ENCODE data around the gene TMCC3.

The TMCC3 gene

DNA sequence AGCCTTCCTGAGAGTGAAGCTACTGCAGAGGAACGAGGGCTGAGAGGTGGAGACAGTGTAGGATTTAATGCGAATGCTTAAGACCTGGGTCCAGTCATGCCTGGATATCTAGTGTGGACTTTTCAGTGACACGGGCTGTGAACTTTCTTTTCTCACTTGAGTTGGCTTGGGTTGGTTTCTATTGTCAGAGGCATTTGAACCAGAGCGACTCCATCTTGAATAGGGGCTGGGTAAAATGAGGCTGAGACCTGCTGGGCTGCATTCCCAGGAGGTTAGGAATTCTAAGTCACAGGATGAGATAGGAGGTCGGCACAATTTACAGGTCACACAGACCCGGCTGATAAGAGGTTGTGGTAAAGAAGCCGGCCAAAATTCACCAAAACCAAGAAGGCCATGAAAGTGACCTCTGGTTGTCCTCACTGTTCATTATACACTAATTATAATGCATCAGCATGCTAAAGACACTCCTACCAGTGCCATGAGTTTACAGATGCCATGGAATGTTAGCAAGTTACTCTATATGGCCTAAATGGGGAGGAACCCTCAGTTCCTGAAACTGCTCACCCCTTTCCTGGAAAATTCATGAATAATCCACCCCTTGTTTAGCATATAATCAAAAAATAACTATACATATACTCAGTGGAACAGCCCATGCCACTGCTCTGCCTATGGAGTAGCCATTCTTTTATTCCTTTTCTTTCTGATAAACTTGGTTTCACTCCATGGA, 34.2 kb upstream of the TMCC3 start:
- Histone ChIP-seq H3K9me3 (no peaks in the 10 kb centered on the region), H3K27me3 (no peaks in the 10 kb centered on the region), H3K36me3 (no peaks in the 10 kb centered on the region), H3K27ac (no peak overlapping the region), H3K4me1 (peaks cover 0 to 28% (median 4%) of the 10 kb centered on the region in 4 donors), H3K4me3 (no peak overlapping the region)
- intact Hi-C loops (cut with DNase I; ENCODE audit: low total_unique reads) = no loop called here
- TF ChIP-seq, protein P1, sequence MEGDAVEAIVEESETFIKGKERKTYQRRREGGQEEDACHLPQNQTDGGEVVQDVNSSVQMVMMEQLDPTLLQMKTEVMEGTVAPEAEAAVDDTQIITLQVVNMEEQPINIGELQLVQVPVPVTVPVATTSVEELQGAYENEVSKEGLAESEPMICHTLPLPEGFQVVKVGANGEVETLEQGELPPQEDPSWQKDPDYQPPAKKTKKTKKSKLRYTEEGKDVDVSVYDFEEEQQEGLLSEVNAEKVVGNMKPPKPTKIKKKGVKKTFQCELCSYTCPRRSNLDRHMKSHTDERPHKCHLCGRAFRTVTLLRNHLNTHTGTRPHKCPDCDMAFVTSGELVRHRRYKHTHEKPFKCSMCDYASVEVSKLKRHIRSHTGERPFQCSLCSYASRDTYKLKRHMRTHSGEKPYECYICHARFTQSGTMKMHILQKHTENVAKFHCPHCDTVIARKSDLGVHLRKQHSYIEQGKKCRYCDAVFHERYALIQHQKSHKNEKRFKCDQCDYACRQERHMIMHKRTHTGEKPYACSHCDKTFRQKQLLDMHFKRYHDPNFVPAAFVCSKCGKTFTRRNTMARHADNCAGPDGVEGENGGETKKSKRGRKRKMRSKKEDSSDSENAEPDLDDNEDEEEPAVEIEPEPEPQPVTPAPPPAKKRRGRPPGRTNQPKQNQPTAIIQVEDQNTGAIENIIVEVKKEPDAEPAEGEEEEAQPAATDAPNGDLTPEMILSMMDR (IDR thresholded peaks at IDR 0.05) = no peak
- no peak for DNase-seq

DNA sequence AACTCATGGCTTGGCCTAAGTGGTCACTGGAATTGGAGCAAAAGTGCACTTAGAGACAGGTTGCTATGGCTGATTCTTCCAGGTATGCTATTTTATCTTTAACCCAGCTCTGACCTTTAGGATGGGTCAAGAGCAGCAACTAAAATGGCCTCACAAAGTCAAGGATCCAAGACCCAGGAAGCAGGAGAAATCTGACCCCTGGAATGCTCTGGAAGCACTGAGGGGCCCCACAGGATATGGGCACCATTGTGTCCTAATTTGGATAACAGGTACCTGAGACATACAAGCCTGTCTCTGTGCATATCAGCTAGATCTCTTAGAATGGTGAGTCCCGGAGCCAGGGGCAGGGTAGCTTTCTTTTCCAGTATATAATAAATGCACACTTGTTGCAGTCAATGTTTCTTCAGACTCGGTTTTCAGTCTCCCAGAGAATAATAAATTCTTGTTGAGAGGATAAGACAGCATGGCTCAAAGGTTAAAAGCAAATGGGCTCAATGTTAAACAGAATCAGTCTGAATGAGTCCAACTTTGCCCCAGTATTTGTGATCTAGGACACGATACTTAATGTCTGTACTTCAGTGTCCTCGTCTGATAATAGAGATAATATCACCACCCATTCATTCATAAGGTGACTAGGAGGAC, 29.3 kb upstream of the TMCC3 start:
- no peaks in the 10 kb centered on the region for H3K36me3 ChIP-seq
- no peak overlapping the region for H3K27ac ChIP-seq
- intact Hi-C loops (cut with DNase I; ENCODE audit: low total_unique reads) = no loop called here

DNA sequence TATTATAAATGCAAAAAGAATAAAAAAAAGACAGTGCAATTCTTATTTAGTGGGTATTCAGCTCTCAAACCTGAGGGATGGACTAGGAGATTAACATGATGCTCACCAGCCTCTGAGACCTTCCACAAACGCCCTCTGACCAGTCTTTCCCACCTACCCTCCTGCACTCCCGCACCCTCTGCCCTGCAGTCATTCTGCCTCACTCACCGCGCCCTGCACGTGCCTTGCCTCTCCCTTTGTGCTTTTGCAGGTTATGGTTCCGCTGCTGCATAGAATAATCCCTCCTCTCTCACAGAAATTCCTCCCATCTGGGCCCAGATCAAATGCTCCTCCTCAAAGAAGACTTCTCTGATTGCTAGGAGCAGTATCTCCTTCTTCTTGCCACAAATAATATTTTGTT, 28.5 kb upstream of the TMCC3 start:
- Histone ChIP-seq H3K4me1 (peaks cover 0 to 13% (median 5%) of the 10 kb centered on the region in 4 donors), H3K36me3 (no peaks in the 10 kb centered on the region), H3K9me3 (no peaks in the 10 kb centered on the region), H3K27ac (no peak overlapping the region), H3K27me3 (no peaks in the 10 kb centered on the region), H3K4me3 (no peak overlapping the region)
- intact Hi-C loops (cut with DNase I; ENCODE audit: low total_unique reads) = no loop called here
- TF ChIP-seq, protein P1 (IDR thresholded peaks at IDR 0.05) = no peak
- no peak for DNase-seq

More for the DNA sequence above, 29.3 kb upstream of the TMCC3 start:
- peaks cover 0 to 6% (median 4%) of the 10 kb centered on the region in 4 donors for H3K4me1 ChIP-seq
- H3K9me3 ChIP-seq = no peaks in the 10 kb centered on the region
- no peak overlapping the region for H3K4me3 ChIP-seq
- no peak for DNase-seq
- no peaks in the 10 kb centered on the region for H3K27me3 ChIP-seq
- TF ChIP-seq, protein P1 (IDR thresholded peaks at IDR 0.05) = no peak

DNA sequence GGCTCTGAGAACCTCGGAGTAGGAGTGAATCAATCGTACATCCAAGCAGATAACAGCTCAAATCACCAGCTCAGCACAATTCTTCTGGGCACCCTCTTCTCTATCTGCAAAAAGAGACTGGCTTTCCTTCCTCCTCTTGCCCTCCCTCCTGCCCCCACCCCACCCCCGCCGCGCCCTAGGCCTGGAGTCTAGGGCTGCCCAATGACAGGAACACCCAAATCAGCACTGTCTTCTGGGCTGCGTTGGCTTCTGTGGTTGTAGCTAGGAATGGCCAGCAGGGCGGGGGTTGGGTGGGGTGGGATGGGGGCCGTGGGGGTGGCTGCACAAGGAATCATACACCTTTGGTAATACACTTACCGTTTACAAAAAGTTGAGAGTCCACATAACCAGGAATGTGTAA, 28.0 kb upstream of the TMCC3 start:
- DNase-seq = no peak
- intact Hi-C loops (cut with DNase I; ENCODE audit: low total_unique reads) = no loop called here
- H3K4me1 ChIP-seq = peaks cover 0 to 17% (median 5%) of the 10 kb centered on the region in 4 donors
- no peak overlapping the region for H3K27ac ChIP-seq
- H3K4me3 ChIP-seq = no peak overlapping the region
- no peaks in the 10 kb centered on the region for H3K27me3 ChIP-seq
- H3K36me3 ChIP-seq = no peaks in the 10 kb centered on the region
- no peaks in the 10 kb centered on the region for H3K9me3 ChIP-seq
- TF ChIP-seq, protein P1 (IDR thresholded peaks at IDR 0.05) = no peak

DNA sequence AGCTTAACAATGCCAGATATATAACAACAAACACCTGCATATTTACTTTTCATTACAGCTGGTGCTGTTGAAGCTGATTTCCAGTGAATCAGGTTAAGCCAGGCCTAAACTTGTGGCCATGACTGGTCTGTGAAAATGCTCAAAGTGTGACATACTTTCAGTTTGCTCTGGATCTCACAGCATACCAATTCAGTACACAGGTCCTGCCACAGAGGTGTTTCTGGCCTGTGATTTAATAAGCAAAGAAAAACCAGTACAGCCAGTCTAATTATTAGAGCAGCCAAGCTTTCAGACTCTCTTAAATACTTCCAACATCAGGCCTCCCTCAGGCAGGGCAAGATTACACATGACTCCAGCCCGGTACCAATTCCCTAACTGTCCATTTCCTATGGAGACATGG, 27.4 kb upstream of the TMCC3 start:
- no peaks in the 10 kb centered on the region for H3K36me3 ChIP-seq
- no peaks in the 10 kb centered on the region for H3K27me3 ChIP-seq
- H3K27ac ChIP-seq = no peak overlapping the region
- H3K4me1 ChIP-seq = peaks cover 0 to 17% (median 5%) of the 10 kb centered on the region in 4 donors
- intact Hi-C loops (cut with DNase I; ENCODE audit: low total_unique reads) = no loop called here
- DNase-seq = no peak
- no peaks in the 10 kb centered on the region for H3K9me3 ChIP-seq
- no peak overlapping the region for H3K4me3 ChIP-seq
- TF ChIP-seq, protein P1 (IDR thresholded peaks at IDR 0.05) = no peak

All from tibial artery (tissue), 4 donors.